Epithelial cell of proximal tubule (primary cell): Measurements from ENCODE around the gene TMEM131L. TPM values are rescaled to one million over a fixed set of nuclear protein-coding genes. Genes with fewer than 3 reads are reported as not detected.
"Not testable (repeated sequence)": the region's sequence is repeated elsewhere in the genome, so short reads cannot be mapped to it uniquely, and the experiment has no call there.

Source experiments
- DNase-seq: peaks from one replicate; pipeline ENCODE4 v3.0.0-alpha.2; 2011; ENCODE audit warnings: low read depth
- H3K4me3 ChIP-seq: 2 replicates; pipeline ENCODE4 v1.5.1; 2011; ENCODE audit warnings: low read depth, mild to moderate bottlenecking, low read length
- CTCF ChIP-seq: conservative IDR thresholded peaks from 2 replicates; pipeline ENCODE4 v1.5.1; 2012; ENCODE audit warnings: low read depth, mild to moderate bottlenecking, low read length
- total RNA-seq: library from RNA; depleted of rRNA; stranded (reverse); fragments of >200 nt; gene quantifications from 2 replicates; pipeline ENCODE4 v1.2.3, GENCODE V29; 2015

The TMEM131L gene
- total RNA-seq, 1 donor from 2014 or later = 4.5 TPM

- H3K4me3 ChIP-seq = no peak overlapping the region
- DNase-seq = no peak
- no peak for TF ChIP-seq CTCF
These were observed 2.9 kb downstream of the TMEM131L start for GRCh38 chr4:153469031-153469430.

GRCh38 chr4:153471071-153471697, 5.0 kb downstream of the TMEM131L start:
- DNase-seq, H3K4me3 ChIP-seq: not testable (repeated sequence)

- H3K4me3 ChIP-seq = no peak overlapping the region
- no peak for TF ChIP-seq CTCF
- DNase-seq = no peak
These were observed 5.5 kb downstream of the TMEM131L start for GRCh38 chr4:153471698-153472093.

- H3K4me3 ChIP-seq = no peak overlapping the region
- no peak for DNase-seq
- no peak for TF ChIP-seq CTCF
These were observed 6.2 kb downstream of the TMEM131L start for GRCh38 chr4:153472122-153473037.

- H3K4me3 ChIP-seq = no peak overlapping the region
- no peak for TF ChIP-seq CTCF
- no peak for DNase-seq
These were observed 8.1 kb downstream of the TMEM131L start for GRCh38 chr4:153474251-153474650.

GRCh38 chr4:153476829-153477574, 10.8 kb downstream of the TMEM131L start:
- no peak for DNase-seq
- no peak for TF ChIP-seq CTCF
- H3K4me3 ChIP-seq = no peak overlapping the region

- H3K4me3 ChIP-seq = no peak overlapping the region
- no peak for TF ChIP-seq CTCF
- DNase-seq = no peak
These were observed 12.9 kb downstream of the TMEM131L start for GRCh38 chr4:153479101-153479500.
